ENCODE data around the gene RPS6KA3. TPM values are rescaled to one million over a fixed set of nuclear protein-coding genes. Genes with fewer than 3 reads are reported as not detected.
"Not testable (repeated sequence)": the region's sequence is repeated elsewhere in the genome, so short reads cannot be mapped to it uniquely, and the experiment has no call there.

RPS6KA3 gene
- polyA plus RNA-seq, 3 donors = 24.9 to 32.3 (median 27.3) TPM

GRCh38 chrX:20227116-20227515 lies 39.6 kb downstream of the RPS6KA3 start:
- no peak for DNase-seq

- DNase-seq = no peak
Observed at GRCh38 chrX:20225488-20225833, 41.2 kb downstream of the RPS6KA3 start.

- DNase-seq = no peak
Observed at GRCh38 chrX:20224814-20225487, 41.8 kb downstream of the RPS6KA3 start.

- no peak for DNase-seq
Observed at GRCh38 chrX:20221902-20222301, 44.8 kb downstream of the RPS6KA3 start.

GRCh38 chrX:20218836-20219505 lies 47.7 kb downstream of the RPS6KA3 start:
- peak; percentile 7 for DNase-seq

GRCh38 chrX:20217906-20218305 lies 48.8 kb downstream of the RPS6KA3 start:
- DNase-seq = no peak

- peak; percentile 7 for DNase-seq
Observed at GRCh38 chrX:20217271-20217670, 49.4 kb downstream of the RPS6KA3 start.

- no peak for DNase-seq
Observed at GRCh38 chrX:20215565-20215964, 51.1 kb downstream of the RPS6KA3 start.

- DNase-seq = no peak
Observed at GRCh38 chrX:20212486-20213089, 54.1 kb downstream of the RPS6KA3 start.

- DNase-seq = no peak
Observed at GRCh38 chrX:20211261-20211786, 55.4 kb downstream of the RPS6KA3 start.

GRCh38 chrX:20205927-20206708 lies 60.6 kb downstream of the RPS6KA3 start:
- no peak for DNase-seq

- no peak for DNase-seq
Observed at GRCh38 chrX:20204351-20204750, 62.4 kb downstream of the RPS6KA3 start.

GRCh38 chrX:20197641-20198210 lies 69.0 kb downstream of the RPS6KA3 start:
- DNase-seq = no peak

- no peak for DNase-seq
Observed at GRCh38 chrX:20189171-20189570, 77.5 kb downstream of the RPS6KA3 start.

GRCh38 chrX:20181598-20182329 lies 84.9 kb downstream of the RPS6KA3 start:
- DNase-seq = no peak

- DNase-seq = no peak
Observed at GRCh38 chrX:20177093-20177492, 89.6 kb downstream of the RPS6KA3 start.

- DNase-seq = no peak
Observed at GRCh38 chrX:20173856-20174255, 92.9 kb downstream of the RPS6KA3 start.

- no peak for DNase-seq
Observed at GRCh38 chrX:20173313-20173712, 93.4 kb downstream of the RPS6KA3 start.

GRCh38 chrX:20171887-20172286 lies 94.8 kb downstream of the RPS6KA3 start:
- DNase-seq = no peak

- not testable (repeated sequence) for DNase-seq
Observed at GRCh38 chrX:20162516-20162915, 104.2 kb downstream of the RPS6KA3 start.

- DNase-seq = no peak
Observed at GRCh38 chrX:20159797-20160385, 106.8 kb downstream of the RPS6KA3 start.

Data from renal pelvis (tissue), 4 donors.